Measurements from ENCODE around the gene CIZ1. TPM values are rescaled to one million over a fixed set of nuclear protein-coding genes. Genes with fewer than 3 reads are reported as not detected.

CIZ1 gene
- total and polyA plus RNA-seq, 7 experiments from 2014 or later, result 11.2 to 163 (median 137) TPM

DNA sequence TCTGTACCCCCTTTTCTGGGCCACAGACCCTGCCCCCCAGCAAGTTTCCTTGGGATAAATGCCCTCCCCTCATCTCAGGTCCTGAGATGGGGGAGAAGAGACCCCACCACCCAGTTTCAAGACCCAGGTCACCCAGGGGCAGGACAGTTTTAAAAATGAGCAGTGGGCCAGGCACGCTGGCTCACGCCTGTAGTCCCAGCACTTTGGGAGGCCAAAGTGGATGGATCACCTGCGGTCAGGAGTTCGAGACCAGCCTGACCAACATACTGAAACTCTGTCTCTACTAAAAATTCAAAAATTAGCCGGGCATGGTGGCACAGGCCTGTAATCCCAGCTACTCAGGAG, 69.9 kb downstream of the CIZ1 start:
- DNase-seq, result no peak
- peaks cover 20 to 33% (median 24%) of the 10 kb centered on the region in 7 donors for H3K4me1 Mint-ChIP-seq
- ChIA-PET CTCF (no interaction called here), POLR2A (no interaction called here)
- ATAC-seq, result no peak
- no peak overlapping the region for H3K27ac Mint-ChIP-seq
- Histone ChIP-seq H3K27ac (ENCODE audit: low read depth, low read length) (no peak overlapping the region), H3K36me3 (ENCODE audit: control insufficient read depth in 2 of 3, insufficient read depth in 3 of 3, low read length in 3 of 3) (peaks cover 0 to 52% (median 0%) of the 10 kb centered on the region in 3 experiments), H3K9me3 (ENCODE audit: control insufficient read depth in 2 of 3, low read length in 3 of 3) (no peaks in the 10 kb centered on the region), H3K4me1 (ENCODE audit: control insufficient read depth in 2 of 2, insufficient read depth in 2 of 2, low read length in 2 of 2) (peaks cover 15% of the 10 kb centered on the region in 2 donors), H3K27me3 (ENCODE audit: control insufficient read depth in 2 of 2, insufficient read depth in 2 of 2, low read length in 2 of 2) (no peaks in the 10 kb centered on the region), H3K4me3 (ENCODE audit: low read length) (no peak overlapping the region)
- H3K27me3 Mint-ChIP-seq, result no peaks in the 10 kb centered on the region
- peaks cover 0 to 4% (median 0%) of the 10 kb centered on the region in 5 donors for H3K36me3 Mint-ChIP-seq
- H3K4me3 Mint-ChIP-seq, result peak overlapping the region in 1 of 10 donors; percentile 53
- intact Hi-C loops (cut with micrococcal nuclease), result loop anchor here in 1 of 2 donors (10.0 kb wide), 1 partner anchor 347 kb away; the partner anchor contains the start of gene SH2D3C
- H3K9me3 Mint-ChIP-seq, result peaks cover 0 to 3% (median 0%) of the 10 kb centered on the region in 11 donors

DNA sequence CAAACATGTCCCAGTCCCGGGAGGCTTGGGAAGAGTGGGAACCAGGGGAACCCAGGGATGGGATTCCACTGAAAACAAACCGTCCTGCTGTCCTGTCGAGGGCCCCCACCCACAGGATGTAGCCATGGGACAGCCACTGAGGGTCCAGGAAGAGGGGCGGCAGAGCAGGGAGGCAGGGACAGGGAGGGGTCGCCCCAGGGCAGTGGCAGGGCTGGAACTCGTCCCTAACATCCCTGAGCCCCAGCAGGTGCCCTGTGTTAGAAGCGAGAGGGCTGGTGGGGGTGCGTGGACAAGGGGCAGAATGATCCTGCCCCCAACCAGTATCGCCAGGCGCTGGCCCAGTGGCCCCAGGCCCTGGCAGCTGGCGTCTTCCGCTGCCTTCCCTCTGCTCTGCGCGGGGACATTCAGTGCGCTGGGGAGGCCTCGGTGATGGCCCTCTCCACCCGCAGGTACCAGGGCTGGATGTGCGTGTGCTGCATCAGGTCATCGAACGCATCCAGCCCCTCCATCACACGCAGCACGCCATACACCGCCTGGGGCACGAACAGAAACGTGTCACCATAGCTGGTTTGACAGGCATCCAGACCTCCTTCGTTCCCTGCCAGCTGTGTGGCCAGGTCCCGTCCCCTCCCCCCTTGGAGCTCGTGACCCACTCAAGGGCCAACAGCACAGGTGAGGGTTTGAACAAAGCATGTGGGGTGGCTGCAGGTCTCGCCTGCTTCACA, 70.5 kb downstream of the CIZ1 start:
- no peaks in the 10 kb centered on the region for H3K27me3 ChIP-seq (ENCODE audit: control insufficient read depth in 2 of 2, insufficient read depth in 2 of 2, low read length in 2 of 2)
- H3K4me1 Mint-ChIP-seq, result peaks cover 18 to 28% (median 19%) of the 10 kb centered on the region in 7 donors
- intact Hi-C loops (cut with micrococcal nuclease), result loop anchor here in 1 of 2 donors (10.0 kb wide), 1 partner anchor 346 kb away; the partner anchor contains the start of gene SH2D3C
- peaks cover 0 to 53% (median 0%) of the 10 kb centered on the region in 3 experiments for H3K36me3 ChIP-seq (ENCODE audit: control insufficient read depth in 2 of 3, insufficient read depth in 3 of 3, low read length in 3 of 3)
- H3K27ac ChIP-seq (ENCODE audit: low read depth, low read length), result no peak overlapping the region
- H3K9me3 ChIP-seq (ENCODE audit: control insufficient read depth in 2 of 3, low read length in 3 of 3), result no peaks in the 10 kb centered on the region
- H3K36me3 Mint-ChIP-seq, result peaks cover 0 to 4% (median 0%) of the 10 kb centered on the region in 5 donors
- no peak overlapping the region for H3K27ac Mint-ChIP-seq
- H3K4me3 ChIP-seq (ENCODE audit: low read length), result no peak overlapping the region
- H3K4me3 Mint-ChIP-seq, result no peak overlapping the region
- ATAC-seq, result no peak
- peaks cover 0 to 3% (median 0%) of the 10 kb centered on the region in 11 donors for H3K9me3 Mint-ChIP-seq
- H3K27me3 Mint-ChIP-seq, result no peaks in the 10 kb centered on the region
- H3K4me1 ChIP-seq (ENCODE audit: control insufficient read depth in 2 of 2, insufficient read depth in 2 of 2, low read length in 2 of 2), result peaks cover 10% of the 10 kb centered on the region in 2 donors
- no peak for DNase-seq
- ChIA-PET CTCF (interaction anchor here (1.1 kb wide), 1 partner anchor 8 kb away, joined by 4 read pairs; no protein-coding TSS in a partner anchor), POLR2A (interaction anchor here (0.5 kb wide), 1 partner anchor 461 kb away, joined by 3 read pairs; no protein-coding TSS in a partner anchor)

DNA sequence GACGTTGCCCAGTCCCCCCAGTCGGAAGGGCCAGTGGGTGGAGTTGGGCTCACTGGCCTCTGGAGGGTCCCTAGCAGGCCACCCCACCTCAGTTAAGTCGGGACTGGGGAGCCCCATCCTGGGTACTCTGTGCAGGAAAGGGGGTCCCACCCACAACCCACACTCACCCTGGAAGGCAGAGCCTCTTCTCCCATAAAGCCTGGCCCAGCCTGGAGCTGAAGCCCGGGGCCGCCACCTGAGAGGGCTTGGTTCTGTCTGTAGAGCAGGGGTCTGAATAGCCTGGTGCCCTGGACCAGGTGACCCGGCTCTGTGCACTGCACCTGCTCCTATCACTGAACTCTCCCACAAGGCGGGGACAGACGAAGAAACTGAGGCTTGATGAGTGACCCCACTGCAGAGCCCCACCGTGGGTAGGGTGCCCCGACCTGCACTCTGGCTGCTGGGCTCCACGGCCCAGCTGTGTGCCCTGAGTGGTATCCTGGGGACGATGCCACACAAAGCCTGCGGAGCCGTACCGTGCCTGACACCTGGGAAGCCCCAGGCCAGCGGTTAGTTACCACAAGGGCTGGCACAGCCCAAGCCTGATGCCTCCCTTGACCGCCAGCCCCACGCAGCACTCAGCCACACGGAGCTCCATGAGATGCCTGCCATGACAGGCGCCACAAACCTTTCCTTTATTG, 71.2 kb downstream of the CIZ1 start:
- DNase-seq (peak in 1 of 9 donors; percentile 7), ATAC-seq (no peak)
- intact Hi-C loops (cut with micrococcal nuclease), result loop anchor here in 1 of 2 donors (10.0 kb wide), 1 partner anchor 345 kb away; the partner anchor contains the start of gene SH2D3C
- peaks cover 11 to 21% (median 12%) of the 10 kb centered on the region in 7 donors for H3K4me1 Mint-ChIP-seq
- H3K27ac Mint-ChIP-seq, result no peak overlapping the region
- ChIA-PET POLR2A (interaction anchor here (0.5 kb wide), 1 partner anchor 462 kb away, joined by 3 read pairs; no protein-coding TSS in a partner anchor), CTCF (interaction anchor here (0.6 to 1.1 kb wide), 3 partner anchors 9 to 120 kb away, joined by 3 to 4 read pairs (median 4); no protein-coding TSS in a partner anchor)
- Histone ChIP-seq H3K27me3 (ENCODE audit: control insufficient read depth in 2 of 2, insufficient read depth in 2 of 2, low read length in 2 of 2) (no peaks in the 10 kb centered on the region), H3K4me1 (ENCODE audit: control insufficient read depth in 2 of 2, insufficient read depth in 2 of 2, low read length in 2 of 2) (peaks cover 3 to 7% of the 10 kb centered on the region in 2 donors), H3K9me3 (ENCODE audit: control insufficient read depth in 2 of 3, low read length in 3 of 3) (no peaks in the 10 kb centered on the region), H3K4me3 (ENCODE audit: low read length) (no peak overlapping the region), H3K27ac (ENCODE audit: low read depth, low read length) (no peak overlapping the region), H3K36me3 (ENCODE audit: control insufficient read depth in 2 of 3, insufficient read depth in 3 of 3, low read length in 3 of 3) (peaks cover 0 to 58% (median 0%) of the 10 kb centered on the region in 3 experiments)
- no peak overlapping the region for H3K4me3 Mint-ChIP-seq
- H3K9me3 Mint-ChIP-seq, result peaks cover 0 to 3% (median 0%) of the 10 kb centered on the region in 11 donors
- no peaks in the 10 kb centered on the region for H3K27me3 Mint-ChIP-seq
- H3K36me3 Mint-ChIP-seq, result peaks cover 0 to 4% (median 0%) of the 10 kb centered on the region in 5 donors

DNA sequence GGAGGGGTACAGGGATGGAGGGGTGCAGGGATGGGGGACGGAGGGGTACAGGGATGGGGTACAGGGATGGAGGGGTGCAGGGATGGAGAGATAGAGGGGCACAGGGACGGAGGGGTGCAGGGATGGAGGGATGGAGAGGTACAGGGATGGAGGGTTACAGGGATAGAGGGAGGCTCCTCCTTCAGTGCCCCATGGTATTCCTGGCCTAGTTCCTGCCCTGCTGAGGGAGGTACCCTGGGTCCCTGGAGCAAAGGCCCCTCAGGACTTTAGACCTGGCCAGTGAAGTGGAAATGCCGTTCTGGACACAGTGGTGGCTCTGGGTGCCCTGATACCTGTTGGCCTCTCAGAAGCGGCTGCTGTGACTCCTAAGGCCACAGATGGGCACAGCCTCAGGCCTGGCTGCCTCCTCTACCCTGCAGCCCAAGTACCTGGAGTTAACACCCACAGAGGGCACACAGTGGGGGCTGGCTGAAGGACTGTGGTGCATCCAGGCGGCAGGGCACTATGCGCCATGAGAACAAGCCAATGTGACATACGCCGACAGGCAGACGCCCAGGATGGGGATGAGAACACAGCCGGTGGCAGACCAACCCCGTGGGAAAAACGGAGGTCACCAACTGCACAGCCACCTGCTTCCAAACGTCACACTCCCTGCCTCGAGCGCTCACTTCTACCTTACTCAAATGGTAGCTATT, 72.3 kb downstream of the CIZ1 start:
- Mint-ChIP-seq H3K36me3 (peaks cover 0 to 4% (median 0%) of the 10 kb centered on the region in 5 donors), H3K27ac (no peak overlapping the region), H3K4me1 (peaks cover 6 to 14% (median 7%) of the 10 kb centered on the region in 7 donors), H3K27me3 (no peaks in the 10 kb centered on the region), H3K9me3 (peaks cover 0 to 3% (median 0%) of the 10 kb centered on the region in 11 donors), H3K4me3 (no peak overlapping the region)
- ChIA-PET CTCF (interaction anchor here (0.6 to 1.1 kb wide), 3 partner anchors 10 to 119 kb away, joined by 3 to 4 read pairs (median 4); no protein-coding TSS in a partner anchor), POLR2A (interaction anchor here (0.6 kb wide), 1 partner anchor 9 kb away, joined by 3 read pairs; no protein-coding TSS in a partner anchor)
- H3K9me3 ChIP-seq (ENCODE audit: control insufficient read depth in 2 of 3, low read length in 3 of 3), result no peaks in the 10 kb centered on the region
- peaks cover 0 to 58% (median 3%) of the 10 kb centered on the region in 3 experiments for H3K36me3 ChIP-seq (ENCODE audit: control insufficient read depth in 2 of 3, insufficient read depth in 3 of 3, low read length in 3 of 3)
- peaks cover 0 to 7% of the 10 kb centered on the region in 2 donors for H3K4me1 ChIP-seq (ENCODE audit: control insufficient read depth in 2 of 2, insufficient read depth in 2 of 2, low read length in 2 of 2)
- ATAC-seq (no peak), DNase-seq (no peak)
- H3K27ac ChIP-seq (ENCODE audit: low read depth, low read length), result no peak overlapping the region
- H3K27me3 ChIP-seq (ENCODE audit: control insufficient read depth in 2 of 2, insufficient read depth in 2 of 2, low read length in 2 of 2), result no peaks in the 10 kb centered on the region
- H3K4me3 ChIP-seq (ENCODE audit: low read length), result no peak overlapping the region
- intact Hi-C loops (cut with micrococcal nuclease), result loop anchor here in 1 of 2 donors (5.0 kb wide), 2 partner anchors 38 to 82 kb away; no protein-coding TSS in a partner anchor

DNA sequence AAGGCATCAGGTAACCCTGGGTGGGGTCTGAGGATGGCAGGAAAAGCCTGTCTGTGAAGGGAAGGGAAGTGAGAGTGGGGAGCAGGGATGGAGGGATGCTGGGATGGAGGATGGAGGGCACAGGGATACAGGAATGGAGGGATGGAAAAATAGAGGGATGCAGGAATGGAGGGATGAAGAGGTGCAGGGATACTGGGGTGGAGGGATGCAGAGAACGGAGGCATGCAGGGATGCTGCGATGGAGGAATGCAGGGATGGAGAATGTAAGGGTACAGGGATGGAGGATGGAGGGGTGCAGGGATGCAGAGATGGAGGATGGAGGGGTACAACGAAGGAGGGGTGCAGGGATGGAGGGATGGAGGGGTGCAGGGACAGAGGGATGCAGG, 72.9 kb downstream of the CIZ1 start:
- Histone ChIP-seq H3K4me3 (ENCODE audit: low read length) (no peak overlapping the region), H3K9me3 (ENCODE audit: control insufficient read depth in 2 of 3, low read length in 3 of 3) (no peaks in the 10 kb centered on the region), H3K27ac (ENCODE audit: low read depth, low read length) (no peak overlapping the region), H3K27me3 (ENCODE audit: control insufficient read depth in 2 of 2, insufficient read depth in 2 of 2, low read length in 2 of 2) (no peaks in the 10 kb centered on the region), H3K36me3 (ENCODE audit: control insufficient read depth in 2 of 3, insufficient read depth in 3 of 3, low read length in 3 of 3) (peaks cover 0 to 58% (median 4%) of the 10 kb centered on the region in 3 experiments), H3K4me1 (ENCODE audit: control insufficient read depth in 2 of 2, insufficient read depth in 2 of 2, low read length in 2 of 2) (peaks cover 0 to 7% of the 10 kb centered on the region in 2 donors)
- ATAC-seq, result no peak
- Mint-ChIP-seq H3K27ac (no peak overlapping the region), H3K27me3 (no peaks in the 10 kb centered on the region), H3K4me3 (no peak overlapping the region), H3K9me3 (peaks cover 0 to 3% (median 0%) of the 10 kb centered on the region in 11 donors), H3K4me1 (peaks cover 6 to 13% (median 7%) of the 10 kb centered on the region in 7 donors), H3K36me3 (peaks cover 0 to 3% (median 3%) of the 10 kb centered on the region in 5 donors)
- peak in 1 of 9 donors; percentile 5 for DNase-seq
- ChIA-PET CTCF (interaction anchor here (0.6 to 1.8 kb wide), 6 partner anchors 10 to 621 kb away, joined by 3 to 13 read pairs (median 4); no protein-coding TSS in a partner anchor), POLR2A (interaction anchor here (0.7 to 1.7 kb wide), 4 partner anchors 29 to 212 kb away, joined by 3 to 5 read pairs (median 4); partner anchors contain the start of gene BBLN)
- intact Hi-C loops (cut with micrococcal nuclease), result loop anchor here in 1 of 2 donors (5.0 kb wide), 2 partner anchors 39 to 81 kb away; no protein-coding TSS in a partner anchor

All from naive thymus-derived CD4-positive, alpha-beta T cell (primary cell).